ENCODE data around the gene MYB. TPM values are rescaled to one million over a fixed set of nuclear protein-coding genes. Genes with fewer than 3 reads are reported as not detected.
"Not testable (repeated sequence)": the region's sequence is repeated elsewhere in the genome, so short reads cannot be mapped to it uniquely, and the experiment has no call there.

The MYB gene
- total RNA-seq, 2 donors from 2014 or later, result not detected

DNA sequence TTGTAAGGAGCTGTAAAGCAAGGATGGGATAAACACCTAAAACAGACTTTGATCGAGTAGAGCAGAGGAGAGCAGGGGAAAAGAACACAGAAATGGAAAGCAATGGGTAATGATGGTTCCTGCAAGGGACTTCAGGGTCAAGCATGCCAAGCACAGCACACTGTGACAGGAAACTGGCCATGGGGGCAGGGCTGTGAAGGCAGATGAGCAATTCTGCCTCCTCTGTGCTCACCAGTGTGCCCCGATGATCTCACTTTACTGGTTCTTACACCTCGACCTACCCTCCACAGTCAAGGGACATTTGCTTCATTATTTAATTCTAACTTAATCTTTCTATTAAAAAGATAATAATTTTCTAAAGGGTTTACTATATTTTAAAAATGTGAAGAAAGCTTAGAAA lies 21.6 kb upstream of the MYB start:
- Histone ChIP-seq H3K9me3 (no peaks in the 10 kb centered on the region), H3K27ac (no peak overlapping the region), H3K4me3 (no peak overlapping the region), H3K4me1 (ENCODE audit: control insufficient read depth in 1 of 2, low read depth in 2 of 2) (no peaks in the 10 kb centered on the region), H3K27me3 (replicated peaks; ENCODE audit: insufficient read depth) (no peaks in the 10 kb centered on the region), H3K36me3 (no peaks in the 10 kb centered on the region)
- DNase-seq (ENCODE audit: low spot score) (no peak), ATAC-seq (ENCODE audit: insufficient number of reproducible peaks, low FRiP score, low read depth) (no peak)
- TF ChIP-seq, protein P1, sequence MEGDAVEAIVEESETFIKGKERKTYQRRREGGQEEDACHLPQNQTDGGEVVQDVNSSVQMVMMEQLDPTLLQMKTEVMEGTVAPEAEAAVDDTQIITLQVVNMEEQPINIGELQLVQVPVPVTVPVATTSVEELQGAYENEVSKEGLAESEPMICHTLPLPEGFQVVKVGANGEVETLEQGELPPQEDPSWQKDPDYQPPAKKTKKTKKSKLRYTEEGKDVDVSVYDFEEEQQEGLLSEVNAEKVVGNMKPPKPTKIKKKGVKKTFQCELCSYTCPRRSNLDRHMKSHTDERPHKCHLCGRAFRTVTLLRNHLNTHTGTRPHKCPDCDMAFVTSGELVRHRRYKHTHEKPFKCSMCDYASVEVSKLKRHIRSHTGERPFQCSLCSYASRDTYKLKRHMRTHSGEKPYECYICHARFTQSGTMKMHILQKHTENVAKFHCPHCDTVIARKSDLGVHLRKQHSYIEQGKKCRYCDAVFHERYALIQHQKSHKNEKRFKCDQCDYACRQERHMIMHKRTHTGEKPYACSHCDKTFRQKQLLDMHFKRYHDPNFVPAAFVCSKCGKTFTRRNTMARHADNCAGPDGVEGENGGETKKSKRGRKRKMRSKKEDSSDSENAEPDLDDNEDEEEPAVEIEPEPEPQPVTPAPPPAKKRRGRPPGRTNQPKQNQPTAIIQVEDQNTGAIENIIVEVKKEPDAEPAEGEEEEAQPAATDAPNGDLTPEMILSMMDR (IDR thresholded peaks at IDR 0.05), result no peak

DNA sequence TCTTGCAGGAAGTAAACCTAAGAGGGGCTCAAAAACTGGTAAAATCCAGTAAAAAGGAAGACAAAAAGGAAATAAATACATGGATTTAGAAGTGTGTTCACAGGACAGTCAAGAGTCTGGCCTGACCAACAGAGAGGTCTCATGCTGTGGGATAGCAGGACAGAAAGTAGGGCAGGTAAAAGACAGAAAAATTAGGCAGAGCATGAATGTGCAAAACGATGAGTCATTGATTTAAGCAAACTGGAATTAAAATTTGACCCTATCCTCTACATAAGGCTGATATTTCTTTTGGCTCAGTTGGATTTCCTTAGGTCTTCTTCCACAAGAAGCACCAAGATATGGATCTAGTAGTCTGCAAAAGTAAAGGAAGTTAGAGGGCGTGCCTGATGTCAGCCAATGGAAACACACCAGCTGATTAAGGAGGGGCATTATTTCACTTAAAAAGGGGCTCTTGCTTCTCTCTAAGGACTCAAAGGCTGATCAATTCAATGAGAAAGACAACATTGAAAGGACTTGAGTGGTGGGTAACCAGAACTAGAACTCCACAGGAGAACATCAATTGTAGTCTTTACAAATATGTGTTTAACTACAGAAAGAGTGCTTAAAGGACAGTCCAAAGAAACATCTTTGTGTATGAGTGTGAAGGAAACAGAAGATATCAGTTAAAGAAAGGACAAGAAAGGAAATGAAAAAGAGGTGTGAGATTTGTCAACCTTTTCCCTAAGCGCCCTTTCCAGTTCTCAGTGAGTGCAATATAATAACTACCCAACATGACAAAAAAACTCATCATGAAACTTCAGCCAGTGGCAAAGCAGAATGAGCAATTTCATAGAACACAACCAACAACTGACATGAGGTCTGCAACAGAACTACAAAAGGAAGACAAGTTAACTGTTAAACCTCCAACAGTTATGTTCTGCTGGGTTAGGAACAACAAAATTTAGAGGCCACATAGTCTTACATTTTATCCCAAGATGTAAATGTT lies 19.4 kb upstream of the MYB start:
- no peak for DNase-seq (ENCODE audit: low spot score)
- TF ChIP-seq, protein P1 (IDR thresholded peaks at IDR 0.05), result no peak

DNA sequence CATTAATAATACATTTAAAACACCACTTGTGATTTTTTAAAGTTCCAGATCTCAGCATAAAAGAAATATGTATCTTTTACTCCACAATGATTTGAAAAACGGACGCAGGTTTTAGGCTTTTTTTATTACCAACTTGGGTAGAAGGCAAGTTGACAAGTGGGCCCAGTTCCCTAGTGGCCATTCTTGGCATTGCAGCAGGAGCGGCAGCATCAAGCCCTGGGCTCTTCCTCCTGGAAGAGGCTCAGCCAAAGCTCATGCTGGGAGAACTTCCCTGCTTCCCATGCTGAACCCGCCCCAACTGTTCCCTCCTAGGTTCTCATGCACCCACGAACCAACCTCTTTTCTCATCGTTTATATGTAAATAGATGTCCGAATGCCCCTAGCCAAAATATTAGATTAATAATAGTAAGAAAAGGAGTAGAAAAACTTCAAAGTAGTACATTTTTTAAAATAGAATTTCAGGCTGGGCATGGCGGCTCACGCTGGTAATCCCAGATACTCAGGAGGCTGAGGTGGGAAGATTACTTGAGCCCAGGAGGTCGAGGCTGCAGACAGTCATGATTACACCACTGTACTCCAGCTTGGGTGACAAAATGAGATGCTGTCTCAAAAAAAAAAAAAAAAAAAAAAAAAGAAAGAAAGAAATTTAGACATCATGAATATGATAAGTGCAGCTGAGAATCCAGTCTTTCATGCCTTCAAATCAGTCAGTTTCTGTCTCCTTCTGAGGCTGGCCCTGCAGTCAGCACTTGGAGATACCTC lies 18.2 kb upstream of the MYB start:
- no peak for ATAC-seq (ENCODE audit: insufficient number of reproducible peaks, low FRiP score, low read depth)
- Histone ChIP-seq H3K27me3 (replicated peaks; ENCODE audit: insufficient read depth) (no peaks in the 10 kb centered on the region), H3K27ac (no peak overlapping the region), H3K4me3 (no peak overlapping the region), H3K4me1 (ENCODE audit: control insufficient read depth in 1 of 2, low read depth in 2 of 2) (no peaks in the 10 kb centered on the region), H3K9me3 (no peaks in the 10 kb centered on the region), H3K36me3 (no peaks in the 10 kb centered on the region)
- TF ChIP-seq, protein P1 (IDR thresholded peaks at IDR 0.05), result peak; percentile 41
- no peak for DNase-seq (ENCODE audit: low spot score)

More for the DNA sequence above, 19.4 kb upstream of the MYB start:
- no peak for ATAC-seq (ENCODE audit: insufficient number of reproducible peaks, low FRiP score, low read depth)
- no peaks in the 10 kb centered on the region for H3K4me1 ChIP-seq (ENCODE audit: control insufficient read depth in 1 of 2, low read depth in 2 of 2)
- no peaks in the 10 kb centered on the region for H3K9me3 ChIP-seq
- no peaks in the 10 kb centered on the region for H3K36me3 ChIP-seq
- H3K27ac ChIP-seq, result no peak overlapping the region
- H3K4me3 ChIP-seq, result no peak overlapping the region
- H3K27me3 ChIP-seq (replicated peaks; ENCODE audit: insufficient read depth), result no peaks in the 10 kb centered on the region

DNA sequence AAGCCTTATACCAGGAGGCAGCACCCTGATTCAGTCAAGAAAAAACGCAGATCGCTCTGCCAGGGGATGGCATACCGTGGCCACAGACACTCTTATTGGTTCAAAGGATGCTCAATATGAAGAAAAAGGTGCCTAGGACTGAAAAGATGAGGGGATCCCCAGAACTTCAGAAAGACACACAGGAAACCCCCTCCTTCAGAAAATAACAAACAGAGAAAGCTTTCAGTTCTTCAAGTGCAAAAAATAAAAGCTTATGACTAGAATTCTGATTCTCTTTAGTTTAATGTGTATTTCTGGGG lies 17.7 kb upstream of the MYB start:
- Histone ChIP-seq H3K36me3 (no peaks in the 10 kb centered on the region), H3K27me3 (replicated peaks; ENCODE audit: insufficient read depth) (no peaks in the 10 kb centered on the region), H3K4me1 (ENCODE audit: control insufficient read depth in 1 of 2, low read depth in 2 of 2) (no peaks in the 10 kb centered on the region), H3K4me3 (no peak overlapping the region), H3K9me3 (no peaks in the 10 kb centered on the region), H3K27ac (no peak overlapping the region)
- DNase-seq (ENCODE audit: low spot score), result no peak
- TF ChIP-seq, protein P1 (IDR thresholded peaks at IDR 0.05), result no peak
- no peak for ATAC-seq (ENCODE audit: insufficient number of reproducible peaks, low FRiP score, low read depth)

DNA sequence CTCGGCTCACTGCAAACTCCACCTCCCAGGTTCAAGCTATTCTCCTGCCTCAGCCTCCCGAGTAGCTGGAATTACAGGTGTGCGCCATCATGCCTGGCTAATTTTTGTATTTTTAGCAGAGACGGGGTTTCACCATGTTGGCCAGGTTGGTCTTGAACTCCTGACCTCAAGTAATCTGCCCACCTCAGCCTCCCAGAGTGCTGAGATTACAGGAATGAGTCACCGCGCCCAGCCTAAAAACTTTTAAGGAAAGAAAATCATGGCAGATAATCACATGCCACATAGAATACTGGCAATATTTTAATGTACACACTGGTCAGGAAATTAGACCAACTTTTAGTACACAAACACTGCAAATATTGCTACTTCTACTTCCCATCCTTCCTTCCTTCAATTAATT lies 16.7 kb upstream of the MYB start:
- not testable (repeated sequence) for H3K4me3 ChIP-seq; H3K9me3 ChIP-seq; H3K4me1 ChIP-seq (ENCODE audit: control insufficient read depth in 1 of 2, low read depth in 2 of 2); ATAC-seq (ENCODE audit: insufficient number of reproducible peaks, low FRiP score, low read depth); H3K36me3 ChIP-seq; DNase-seq (ENCODE audit: low spot score); H3K27me3 ChIP-seq (replicated peaks; ENCODE audit: insufficient read depth); H3K27ac ChIP-seq
